Putamen (tissue), 1 donor: Measurements from ENCODE around the gene IMPA2.
"Not testable (repeated sequence)": the region's sequence is repeated elsewhere in the genome, so short reads cannot be mapped to it uniquely, and the experiment has no call there.

Experiments used
- DNase-seq: peaks from one replicate; pipeline ENCODE4 v3.0.0-alpha.2; 2016; ENCODE audit warnings: low spot score

The IMPA2 gene

DNA sequence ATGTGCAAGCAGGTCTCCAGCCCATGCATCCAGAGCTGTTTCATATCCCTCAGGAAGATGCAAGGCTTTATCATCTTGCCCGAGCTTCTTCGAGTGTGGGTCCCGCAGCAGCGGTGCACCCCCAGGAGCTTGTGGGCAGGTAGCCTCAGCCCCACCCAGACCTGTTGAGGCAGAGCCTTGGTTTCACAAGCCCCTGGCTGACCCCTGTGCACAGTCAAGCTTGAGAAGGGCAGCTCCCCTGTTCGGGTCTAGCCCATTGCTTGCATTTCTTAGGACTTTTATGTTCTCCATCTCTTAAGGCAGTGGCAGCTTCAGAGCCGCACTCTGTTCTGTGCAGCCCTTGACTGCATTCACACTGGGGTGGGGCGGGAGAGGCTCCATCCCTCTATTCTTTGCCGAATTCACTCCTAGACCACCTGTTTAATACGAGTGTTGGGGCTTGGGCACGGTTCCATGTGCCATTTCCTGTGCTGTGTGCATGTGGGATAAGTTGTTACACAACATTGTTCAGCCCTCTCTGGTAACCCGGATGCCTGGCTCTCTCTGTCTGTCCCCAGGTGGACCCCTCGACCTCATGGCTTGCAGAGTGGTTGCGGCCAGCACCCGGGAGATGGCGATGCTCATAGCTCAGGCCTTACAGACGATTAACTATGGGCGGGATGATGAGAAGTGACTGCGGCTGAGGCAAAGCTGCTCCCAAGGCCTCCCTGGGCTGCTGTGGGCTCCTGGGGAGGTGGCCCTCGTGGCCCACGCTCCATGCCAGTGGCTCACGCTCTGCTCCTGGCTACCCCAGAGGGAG is 48.7 kb downstream of the IMPA2 start:
- DNase-seq, result no peak

GRCh38 chr18:12030670-12031069 is 49.4 kb downstream of the IMPA2 start:
- no peak for DNase-seq

DNA sequence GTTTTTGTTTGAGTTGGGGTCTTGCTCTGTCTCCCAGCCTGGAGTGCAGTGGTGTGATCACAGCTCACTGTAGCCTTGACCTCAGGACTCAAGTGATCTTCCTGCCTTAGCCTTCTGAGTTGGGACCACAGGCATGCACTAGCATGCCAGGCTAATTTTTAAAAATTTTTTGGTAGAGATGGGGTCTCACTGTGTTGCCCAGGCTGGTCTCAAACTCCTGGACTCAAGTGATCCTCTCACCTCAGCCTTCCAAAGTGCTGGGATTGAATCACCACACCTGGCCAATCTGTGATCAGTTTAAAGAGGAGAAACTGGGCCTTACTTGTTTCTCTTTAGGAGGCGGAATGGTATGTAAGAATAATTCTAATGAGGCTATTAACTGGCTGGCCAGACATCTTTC is 49.9 kb downstream of the IMPA2 start:
- DNase-seq, result no peak

DNA sequence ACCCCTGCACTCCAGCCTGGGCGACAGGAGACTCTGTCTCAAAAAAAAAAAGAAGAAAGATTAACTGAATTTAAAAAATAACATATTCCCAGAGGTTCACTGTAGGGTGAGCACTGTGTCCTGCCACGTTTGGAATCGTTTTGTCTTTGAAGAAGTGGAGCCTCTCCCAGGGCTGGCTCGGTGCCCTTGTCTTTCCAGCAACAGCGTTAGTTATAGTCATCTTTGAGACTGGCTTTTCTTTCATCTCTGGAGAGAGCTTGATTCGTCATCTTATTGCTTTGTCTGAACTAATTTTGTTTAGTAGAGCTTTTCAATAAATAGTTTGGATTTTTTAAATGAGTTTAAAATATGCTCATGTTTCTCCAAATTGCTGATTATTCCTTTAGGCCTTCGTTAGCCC is 50.5 kb downstream of the IMPA2 start:
- DNase-seq, result no peak

GRCh38 chr18:12032786-12033642 is 51.7 kb downstream of the IMPA2 start:
- no peak for DNase-seq

GRCh38 chr18:12033643-12034025 is 52.3 kb downstream of the IMPA2 start:
- no peak for DNase-seq

- DNase-seq, result no peak
Measured at GRCh38 chr18:12034241-12035100, 53.2 kb downstream of the IMPA2 start.

DNA sequence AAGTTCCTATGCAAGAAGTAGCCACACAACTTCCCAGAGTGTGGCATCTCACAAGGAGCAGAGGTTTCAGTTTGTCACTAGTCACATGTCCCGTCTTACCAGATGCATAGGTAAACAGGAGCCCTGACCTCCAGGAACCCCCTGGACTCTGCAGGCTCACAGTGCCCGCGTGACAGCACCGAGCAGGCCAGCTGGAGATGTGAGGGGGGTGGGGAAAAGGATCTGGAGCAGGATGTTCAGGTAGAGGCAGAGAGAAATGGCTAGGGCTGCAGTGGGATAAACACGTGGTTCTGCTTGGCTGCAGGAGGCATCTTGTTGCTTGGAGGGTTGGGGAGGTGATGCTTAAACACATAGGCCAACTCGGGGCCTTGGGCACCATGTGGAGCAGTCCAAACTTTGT is 54.2 kb downstream of the IMPA2 start:
- DNase-seq, result no peak

DNA sequence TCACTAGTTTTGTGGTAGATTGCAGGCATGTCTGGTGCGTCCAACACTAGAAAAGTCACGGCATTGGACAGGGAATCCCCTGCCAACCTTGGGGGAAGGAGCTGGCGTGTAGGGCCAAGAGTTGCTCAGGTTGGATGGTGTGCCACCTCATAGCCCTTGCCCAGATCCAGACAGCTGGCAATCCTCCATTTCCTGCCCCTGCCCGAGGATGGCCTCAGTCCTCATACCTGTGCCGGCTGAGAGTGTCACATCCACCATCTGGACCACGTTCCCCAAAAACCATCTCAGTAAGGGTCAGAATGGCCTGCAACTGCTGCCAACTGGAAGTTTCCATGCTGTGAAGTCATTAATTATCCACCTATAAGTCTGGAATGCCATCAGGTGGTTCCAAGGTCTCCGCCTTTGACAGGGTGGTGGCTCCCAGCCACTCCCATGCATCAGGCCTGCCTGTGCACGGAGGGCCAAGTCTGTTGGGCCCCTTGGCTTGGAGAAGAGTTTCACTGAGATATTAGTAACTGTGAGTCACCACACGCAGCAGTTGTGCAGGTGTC is 55.0 kb downstream of the IMPA2 start:
- DNase-seq, result no peak

DNA sequence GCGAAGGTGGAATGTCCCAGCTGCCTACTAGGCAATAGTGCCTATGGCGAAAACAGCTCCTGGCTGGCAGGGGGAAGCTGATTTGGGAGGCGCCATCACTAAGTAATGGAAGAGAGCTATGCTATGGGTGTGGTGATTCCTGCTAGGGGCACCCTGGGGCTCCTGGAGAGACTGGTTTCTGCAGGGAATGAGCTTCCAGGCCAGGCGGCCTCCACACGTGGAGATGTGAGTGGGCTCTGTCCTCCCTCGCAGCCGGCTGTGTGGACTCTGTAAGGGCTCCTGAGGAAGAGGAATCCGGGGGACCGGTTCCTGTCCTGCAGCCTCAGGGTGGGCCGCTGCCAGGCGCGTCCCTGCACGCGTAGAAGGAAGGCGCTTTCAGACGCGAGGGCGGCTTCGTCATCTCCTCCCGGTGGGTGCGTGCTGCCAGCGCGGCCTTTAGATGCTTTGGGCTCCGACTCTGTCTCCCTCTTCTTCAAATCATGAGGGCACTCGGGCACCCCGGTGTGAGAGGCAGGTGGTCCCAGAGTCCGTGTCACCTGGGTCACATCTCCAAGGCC is 56.9 kb downstream of the IMPA2 start:
- DNase-seq, result no peak

DNA sequence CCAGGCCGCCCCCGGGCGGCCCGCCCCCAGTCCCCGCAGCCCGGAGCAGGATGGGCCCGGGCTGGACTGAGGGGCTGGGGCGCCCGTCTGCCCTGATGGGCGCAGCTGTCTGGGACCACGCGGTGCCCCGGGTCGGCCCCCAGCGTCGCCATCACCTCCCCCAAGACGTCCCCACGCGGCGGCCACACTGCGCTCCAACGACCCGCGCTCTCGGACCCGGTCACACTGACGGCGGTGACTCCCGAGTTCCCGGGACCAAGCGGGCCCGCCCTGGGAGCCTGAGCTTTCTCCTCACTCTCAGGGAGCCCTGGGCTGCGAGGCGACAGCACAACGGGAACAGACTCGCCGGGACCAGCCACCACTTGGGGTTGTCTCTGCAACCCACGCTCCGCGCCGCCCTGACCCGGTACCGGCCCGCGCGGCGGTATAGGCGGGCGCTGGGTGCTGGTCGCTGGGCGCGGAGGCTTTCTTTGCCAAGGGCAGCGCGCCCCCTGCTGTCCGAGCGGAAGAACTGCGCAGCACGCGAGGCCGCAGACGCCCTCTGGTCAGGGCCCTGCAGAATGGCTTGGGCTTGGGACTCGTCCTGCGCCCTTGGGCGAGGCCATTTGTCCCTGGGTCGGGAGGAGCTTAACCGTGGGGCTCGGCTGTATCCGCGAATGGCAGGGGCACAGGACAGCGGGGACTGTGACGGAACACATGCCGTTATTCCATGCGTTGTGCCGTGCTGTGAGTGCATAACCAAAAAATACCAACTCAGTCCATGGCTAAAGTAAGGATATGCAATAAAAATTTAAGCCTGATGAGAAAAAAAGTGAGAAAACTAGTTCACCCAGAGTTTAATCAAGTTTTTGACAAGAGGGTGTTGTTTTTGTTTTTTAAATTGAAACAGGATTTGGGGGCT is 57.6 kb downstream of the IMPA2 start:
- peak; percentile 59 for DNase-seq

DNA sequence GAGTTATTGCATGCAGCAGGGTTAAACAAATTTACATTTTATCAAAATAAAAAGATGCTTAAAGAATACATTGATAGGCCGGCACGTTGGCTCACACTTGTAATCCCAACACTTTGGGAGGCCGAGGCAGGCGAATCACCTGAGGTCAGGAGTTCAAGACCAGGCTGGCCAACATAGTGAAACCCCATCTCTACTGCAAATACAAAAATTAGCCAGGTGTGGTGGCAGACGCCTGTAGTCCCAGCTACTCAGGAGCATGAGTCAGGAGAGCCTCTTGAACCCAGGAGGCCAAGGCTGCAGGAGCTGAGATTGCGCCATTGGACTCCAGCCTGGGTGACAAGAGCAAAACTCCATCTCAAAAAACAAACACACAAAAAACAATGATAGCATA is 58.2 kb downstream of the IMPA2 start:
- DNase-seq, result not testable (repeated sequence)

- DNase-seq, result no peak
Measured at GRCh38 chr18:12041561-12041960, 60.3 kb downstream of the IMPA2 start.

DNA sequence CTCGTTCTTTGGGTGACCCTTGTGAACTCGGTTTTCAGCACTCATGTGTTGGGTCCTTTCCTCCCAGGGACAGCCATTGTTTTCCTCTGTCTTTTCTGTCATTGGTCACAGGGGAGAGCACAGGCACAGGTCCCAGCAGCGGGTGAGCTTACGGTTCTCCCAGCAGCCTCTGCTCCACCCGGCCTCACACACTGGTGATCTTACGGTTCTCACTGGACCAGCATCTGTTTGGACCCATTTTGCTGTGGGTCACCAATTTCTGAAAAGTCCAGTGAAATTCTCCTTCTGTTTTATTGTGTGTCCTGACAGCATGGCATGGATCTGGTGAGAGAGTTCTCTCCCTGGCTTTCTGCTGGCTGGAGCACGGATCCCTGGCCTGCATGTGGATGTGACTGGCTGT is 62.5 kb downstream of the IMPA2 start:
- no peak for DNase-seq

- DNase-seq, result no peak
Measured at GRCh38 chr18:12044591-12044990, 63.3 kb downstream of the IMPA2 start.

GRCh38 chr18:12046046-12046750 is 64.9 kb downstream of the IMPA2 start:
- no peak for DNase-seq

- no peak for DNase-seq
Measured at GRCh38 chr18:12046751-12047335, 65.5 kb downstream of the IMPA2 start.

GRCh38 chr18:12048010-12048826 is 66.9 kb downstream of the IMPA2 start:
- DNase-seq, result no peak

- no peak for DNase-seq
Measured at GRCh38 chr18:12048827-12049175, 67.5 kb downstream of the IMPA2 start.
